ENCODE data around the gene TEX47.

TEX47 gene

DNA sequence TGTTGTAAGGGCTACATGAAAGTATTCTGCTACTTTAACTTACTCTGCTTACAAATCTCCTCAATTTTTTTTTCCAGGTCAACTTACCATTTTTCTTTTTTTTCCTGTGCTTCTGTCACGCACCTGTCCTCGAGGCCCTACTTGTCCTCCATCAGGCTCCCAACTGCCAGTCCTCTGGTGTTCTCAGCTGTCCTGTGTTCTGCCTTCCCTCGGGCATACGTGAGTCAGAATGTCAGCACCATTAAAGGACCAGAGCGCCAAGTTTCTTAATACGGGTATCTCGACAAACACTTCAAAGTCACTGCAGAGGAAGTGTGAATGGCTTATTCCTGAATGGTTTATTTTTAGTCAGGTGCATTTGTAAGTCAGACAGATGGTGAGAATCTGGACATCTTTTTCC is at the start of gene TEX47:
Gene TEX47 (minus strand): TSS at position 185 of the 400 bp plus-strand sequence. CDS start 795 bp downstream, outside the sequence.
- TF ChIP-seq, protein P1, sequence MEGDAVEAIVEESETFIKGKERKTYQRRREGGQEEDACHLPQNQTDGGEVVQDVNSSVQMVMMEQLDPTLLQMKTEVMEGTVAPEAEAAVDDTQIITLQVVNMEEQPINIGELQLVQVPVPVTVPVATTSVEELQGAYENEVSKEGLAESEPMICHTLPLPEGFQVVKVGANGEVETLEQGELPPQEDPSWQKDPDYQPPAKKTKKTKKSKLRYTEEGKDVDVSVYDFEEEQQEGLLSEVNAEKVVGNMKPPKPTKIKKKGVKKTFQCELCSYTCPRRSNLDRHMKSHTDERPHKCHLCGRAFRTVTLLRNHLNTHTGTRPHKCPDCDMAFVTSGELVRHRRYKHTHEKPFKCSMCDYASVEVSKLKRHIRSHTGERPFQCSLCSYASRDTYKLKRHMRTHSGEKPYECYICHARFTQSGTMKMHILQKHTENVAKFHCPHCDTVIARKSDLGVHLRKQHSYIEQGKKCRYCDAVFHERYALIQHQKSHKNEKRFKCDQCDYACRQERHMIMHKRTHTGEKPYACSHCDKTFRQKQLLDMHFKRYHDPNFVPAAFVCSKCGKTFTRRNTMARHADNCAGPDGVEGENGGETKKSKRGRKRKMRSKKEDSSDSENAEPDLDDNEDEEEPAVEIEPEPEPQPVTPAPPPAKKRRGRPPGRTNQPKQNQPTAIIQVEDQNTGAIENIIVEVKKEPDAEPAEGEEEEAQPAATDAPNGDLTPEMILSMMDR (IDR thresholded peaks at IDR 0.05; ENCODE audit: low read depth, low read length): no peak
- no peak within 1 kb of the TSS for H3K4me3 ChIP-seq (ENCODE audit: low read depth, low read length)

DNA sequence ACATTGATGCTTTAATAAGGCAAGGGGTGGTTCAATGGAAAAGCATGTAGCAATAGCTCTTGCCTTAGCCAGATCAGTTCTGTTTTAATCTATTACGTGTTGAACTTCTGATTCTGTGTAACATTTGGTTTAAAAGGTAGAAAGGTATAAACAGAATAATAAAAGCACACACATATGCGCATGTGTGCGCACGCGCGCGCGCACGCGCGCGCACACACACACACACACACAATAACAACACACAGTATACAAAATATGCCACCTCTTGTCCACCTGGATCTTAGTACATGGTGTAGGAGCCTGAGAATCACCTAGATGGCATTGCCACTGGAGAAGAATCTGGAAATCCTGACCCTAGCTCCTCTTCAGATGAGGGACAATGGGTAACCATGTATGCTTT is 49.6 kb upstream of the TEX47 start:
- no peak overlapping the region for H3K4me3 ChIP-seq (ENCODE audit: low read depth, low read length)
- TF ChIP-seq, protein P1 (IDR thresholded peaks at IDR 0.05; ENCODE audit: low read depth, low read length): no peak

DNA sequence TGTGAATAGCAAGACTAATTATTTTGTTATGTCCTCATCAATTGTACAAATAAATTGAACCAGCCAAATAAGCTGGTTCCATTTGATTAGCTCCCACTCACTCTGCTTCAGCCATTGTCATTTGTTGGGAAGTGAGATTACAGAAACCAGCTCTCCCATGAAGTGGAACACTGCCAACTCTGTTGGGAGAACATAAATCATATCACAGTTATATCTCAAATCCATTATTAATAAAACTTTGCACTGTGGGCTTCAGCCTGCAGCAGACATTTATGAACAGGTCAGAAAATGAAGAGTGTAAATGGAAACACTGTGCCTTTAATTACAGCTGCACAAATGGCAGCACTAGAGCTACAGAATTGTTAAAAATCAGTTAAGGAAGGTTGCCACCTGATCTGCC is 46.7 kb upstream of the TEX47 start:
- TF ChIP-seq, protein P1 (IDR thresholded peaks at IDR 0.05; ENCODE audit: low read depth, low read length): no peak

DNA sequence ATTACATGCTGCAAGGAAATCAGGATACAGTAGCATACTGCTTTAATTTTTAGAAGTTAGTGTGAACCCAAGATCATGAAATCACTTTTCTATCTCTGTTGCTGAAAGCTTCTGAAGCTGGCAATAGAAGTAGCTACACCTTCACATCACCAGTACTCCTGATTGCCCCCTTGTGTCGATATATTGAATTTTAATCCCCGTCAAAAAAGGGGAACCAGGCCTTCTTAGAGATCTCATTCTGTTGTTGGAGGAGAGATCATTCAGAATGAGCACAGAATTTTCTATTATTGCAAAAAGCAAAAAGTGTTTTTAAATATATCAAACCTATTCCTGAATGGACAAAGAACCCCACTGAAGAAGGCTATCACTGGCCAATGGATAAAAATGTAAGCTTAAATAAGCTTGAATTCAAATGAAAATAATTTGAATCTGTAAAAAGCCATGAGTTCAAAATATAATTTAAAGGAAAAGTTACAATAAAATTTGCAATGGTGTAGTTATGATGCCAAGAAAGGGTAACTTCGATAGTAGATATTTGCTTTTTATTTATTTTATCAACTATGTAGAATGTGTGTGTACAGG is 39.7 kb upstream of the TEX47 start:
- H3K4me3 ChIP-seq (ENCODE audit: low read depth, low read length): no peak overlapping the region
- TF ChIP-seq, protein P1 (IDR thresholded peaks at IDR 0.05; ENCODE audit: low read depth, low read length): no peak

More for the DNA sequence above, 46.7 kb upstream of the TEX47 start:
- no peak overlapping the region for H3K4me3 ChIP-seq (ENCODE audit: low read depth, low read length)

DNA sequence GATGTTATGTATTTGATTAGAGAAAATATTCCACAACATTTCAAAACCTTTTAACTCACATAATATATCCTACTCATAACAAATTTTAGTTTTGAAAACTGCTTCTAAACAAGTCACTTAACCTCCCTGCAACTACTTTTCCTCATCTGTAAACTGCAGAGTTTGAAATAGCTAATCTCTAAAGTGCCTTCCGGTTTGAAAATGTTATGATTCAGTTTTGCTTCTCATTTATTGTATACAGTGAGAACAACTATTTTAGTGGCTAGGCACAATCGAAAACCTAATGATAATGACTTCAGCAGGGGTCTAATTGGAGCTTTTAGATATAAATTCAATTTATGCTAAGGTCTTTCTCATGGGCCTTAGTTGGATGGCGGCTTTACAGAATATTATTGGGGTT is 30.7 kb upstream of the TEX47 start:
- no peak overlapping the region for H3K4me3 ChIP-seq (ENCODE audit: low read depth, low read length)
- TF ChIP-seq, protein P1 (IDR thresholded peaks at IDR 0.05; ENCODE audit: low read depth, low read length): no peak

DNA sequence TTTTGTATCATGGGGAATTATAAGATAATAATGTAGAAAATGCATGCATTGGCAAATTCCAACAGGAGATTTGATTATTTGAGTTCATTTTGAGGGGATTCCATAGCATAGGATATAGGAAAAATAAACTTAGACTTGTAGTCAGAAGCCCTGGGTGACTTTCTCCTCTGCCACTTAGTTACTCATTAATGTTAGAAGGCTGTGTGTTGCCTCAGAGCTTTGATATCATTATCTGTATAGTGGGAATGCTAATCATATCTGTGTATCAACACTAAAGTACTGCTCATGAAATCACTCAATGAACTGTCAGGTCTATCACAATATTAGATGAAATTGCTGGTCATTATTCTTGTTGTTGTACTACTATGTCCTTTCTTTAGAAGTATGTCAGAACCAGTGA is 23.0 kb upstream of the TEX47 start:
- TF ChIP-seq, protein P1 (IDR thresholded peaks at IDR 0.05; ENCODE audit: low read depth, low read length): no peak
- H3K4me3 ChIP-seq (ENCODE audit: low read depth, low read length): no peak overlapping the region

DNA sequence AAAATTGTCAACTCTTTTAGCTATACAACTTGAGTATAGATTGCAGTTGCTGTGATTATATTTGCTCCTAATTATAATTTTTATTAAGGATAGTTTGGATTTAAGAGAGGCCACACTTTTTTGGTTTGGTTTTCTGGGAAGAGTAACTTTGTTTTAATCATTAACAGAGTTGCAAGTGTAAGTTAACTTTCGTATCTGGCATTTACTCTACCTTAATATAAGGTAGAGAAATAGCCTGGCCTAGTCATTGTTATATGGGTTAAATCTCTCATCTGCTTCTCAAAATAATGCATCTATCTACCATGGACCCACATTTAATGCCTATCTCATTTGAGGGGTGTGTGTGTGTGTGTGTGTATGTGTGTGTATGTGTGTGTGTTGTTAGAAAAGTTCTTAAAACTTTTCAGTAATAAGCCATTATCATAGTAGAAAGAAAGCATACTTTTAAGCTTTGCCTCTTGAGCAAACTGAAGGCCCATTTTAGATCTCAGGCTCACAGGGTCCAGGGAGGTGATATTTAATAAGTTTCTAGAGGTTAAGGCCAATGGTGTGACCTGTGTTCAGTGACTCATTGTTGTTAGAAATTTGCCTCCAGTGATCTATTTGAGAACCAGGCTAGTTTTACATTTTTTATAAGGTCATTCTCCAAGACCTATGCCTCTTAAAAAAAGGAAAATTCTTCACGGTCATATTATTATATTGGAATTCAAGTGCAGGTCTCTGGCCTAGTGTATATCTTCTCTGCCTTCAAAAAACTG is 10.9 kb upstream of the TEX47 start:
- TF ChIP-seq, protein P1 (IDR thresholded peaks at IDR 0.05; ENCODE audit: low read depth, low read length): no peak
- H3K4me3 ChIP-seq (ENCODE audit: low read depth, low read length): no peak overlapping the region
